HG03571 (cell line): ENCODE data around the gene SIAH2.

Source experiments
- ATAC-seq: cut with Tn5 transposase; IDR thresholded peaks from one replicate; pipeline ENCODE4 v1.9.1; 2021; ENCODE audit not compliant: unreplicated experiment

SIAH2 gene

GRCh38 chr3:150736316-150736719 is 26.7 kb downstream of the SIAH2 start:
- no peak for ATAC-seq

DNA sequence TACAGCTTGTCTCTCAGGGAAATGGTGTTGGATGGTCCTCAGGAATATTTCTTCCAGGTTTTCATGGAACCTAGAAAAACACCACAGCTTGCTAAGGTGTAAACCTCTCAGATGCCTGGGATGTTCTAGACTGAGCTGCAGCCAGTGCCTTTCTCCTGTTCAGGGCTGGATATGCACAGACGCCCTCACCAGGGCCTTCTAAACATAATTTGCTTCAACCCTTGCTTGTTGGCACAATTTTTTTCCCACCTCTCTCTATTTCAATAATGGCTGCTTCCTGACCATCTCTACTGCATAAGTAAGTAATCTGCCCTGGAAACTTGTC is 28.2 kb downstream of the SIAH2 start:
- no peak for ATAC-seq

DNA sequence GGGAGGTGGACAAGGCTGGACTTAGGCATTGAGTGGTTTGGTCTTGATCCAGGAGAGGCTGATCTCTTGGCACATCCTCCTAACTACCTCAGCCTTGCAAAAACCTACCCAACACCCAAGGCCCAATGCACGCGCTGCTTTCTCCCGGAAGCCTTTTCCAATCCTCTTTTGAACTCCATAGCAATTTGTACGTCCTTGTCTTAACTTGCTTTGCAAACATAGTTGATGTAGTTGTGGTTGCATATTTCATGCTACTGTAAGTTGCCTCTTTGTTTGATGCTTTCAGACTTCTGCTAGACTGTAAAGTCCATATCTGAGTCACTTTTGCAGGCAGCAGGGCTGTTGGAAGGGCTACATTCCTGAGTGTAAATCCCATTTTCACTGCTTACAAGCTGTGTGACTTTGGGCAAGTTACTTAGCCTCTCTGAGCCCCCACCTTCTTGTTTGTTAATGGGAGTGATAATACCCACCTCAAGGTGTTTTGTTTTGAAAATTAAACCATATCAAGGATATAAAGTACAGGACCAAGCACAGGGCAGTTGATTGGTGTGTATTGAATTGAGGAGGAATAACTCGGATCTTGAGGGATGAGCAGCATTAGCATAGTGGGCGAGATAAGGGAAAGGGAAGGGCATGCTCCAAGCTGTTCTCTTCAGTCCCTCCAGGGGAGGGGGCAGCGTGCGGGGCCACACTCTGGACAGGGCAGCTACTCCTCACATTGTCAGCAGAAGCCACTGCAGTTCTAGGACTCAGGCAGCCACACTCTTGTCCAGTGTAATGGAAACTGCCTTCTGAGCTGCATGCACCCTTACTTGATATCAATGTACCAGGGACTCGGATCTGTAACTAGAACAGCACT is 28.8 kb downstream of the SIAH2 start:
- no peak for ATAC-seq

- no peak for ATAC-seq
Observed at GRCh38 chr3:150733373-150733935, 29.5 kb downstream of the SIAH2 start.

DNA sequence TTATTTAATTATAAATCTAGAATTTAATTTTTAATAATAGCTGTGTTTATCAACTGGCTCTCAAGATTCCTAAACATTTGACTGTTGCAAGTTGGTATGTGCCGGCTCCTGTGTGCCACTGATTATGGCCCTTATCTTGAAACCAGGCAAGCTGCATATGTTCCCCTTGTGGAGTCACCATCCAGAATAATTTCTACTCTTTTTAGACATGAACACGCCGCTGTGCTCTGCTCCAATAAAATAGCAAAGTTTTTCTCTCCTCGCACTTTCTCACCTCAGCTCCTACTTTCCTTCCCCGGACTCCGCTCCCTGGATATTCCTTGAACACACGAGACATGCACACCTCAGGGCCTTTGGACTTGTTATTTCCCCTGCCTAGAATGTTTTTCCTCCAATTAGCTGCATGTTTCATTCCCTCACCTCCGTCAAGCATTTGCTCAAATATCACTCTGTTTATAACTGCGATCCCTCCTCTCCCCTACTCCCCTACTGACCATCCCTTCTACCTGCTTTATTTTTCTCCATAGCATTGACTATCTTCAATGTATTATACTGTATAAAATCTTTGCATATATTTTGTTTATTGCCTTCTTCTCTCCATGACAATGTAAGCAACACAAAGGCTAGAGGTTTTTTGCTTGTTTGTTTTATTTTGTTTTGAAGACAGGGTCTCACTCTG is 33.1 kb downstream of the SIAH2 start:
- ATAC-seq = no peak

DNA sequence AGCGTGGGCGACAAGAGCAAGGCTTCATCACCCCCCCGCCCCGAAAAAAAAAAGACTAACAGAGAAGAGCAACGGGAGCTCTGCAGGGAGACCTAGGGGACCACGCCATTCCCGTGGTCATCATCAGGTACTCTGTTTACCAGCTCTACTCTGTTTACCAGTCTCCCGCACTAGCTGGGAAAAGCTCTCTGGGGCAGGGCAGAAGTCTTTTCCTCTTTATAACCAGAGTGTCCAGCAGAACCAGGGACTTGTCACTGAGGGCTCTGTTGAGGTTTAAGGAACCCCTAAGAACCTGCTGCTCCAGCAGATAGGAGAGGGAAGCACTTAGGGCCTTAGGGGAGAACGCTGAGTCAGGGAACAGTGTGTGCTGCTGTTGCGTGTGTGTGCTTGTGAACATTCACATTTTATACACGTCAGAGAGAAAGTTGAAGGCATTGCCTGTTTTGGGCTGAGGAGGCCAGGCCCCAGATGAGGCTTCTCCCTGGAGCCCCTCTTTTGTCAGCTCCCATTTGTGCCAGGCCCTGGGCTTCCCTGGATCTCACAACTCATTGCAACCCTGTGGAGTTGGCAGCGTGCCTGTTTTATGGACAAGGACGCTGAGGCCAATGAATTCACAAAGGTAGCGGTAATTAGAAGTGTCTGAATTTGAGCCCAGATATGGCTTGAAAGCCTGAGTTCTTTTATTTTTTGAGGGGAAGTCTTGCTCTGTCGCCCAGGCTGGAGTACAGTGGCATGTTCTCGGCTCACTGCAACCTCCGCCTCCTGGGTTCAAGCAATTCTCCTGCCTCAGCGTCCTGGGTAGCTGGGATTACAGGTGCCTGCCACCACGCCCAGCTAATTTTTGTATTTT is 35.1 kb downstream of the SIAH2 start:
- no peak for ATAC-seq

GRCh38 chr3:150725548-150725947 is 37.4 kb downstream of the SIAH2 start:
- no peak for ATAC-seq

DNA sequence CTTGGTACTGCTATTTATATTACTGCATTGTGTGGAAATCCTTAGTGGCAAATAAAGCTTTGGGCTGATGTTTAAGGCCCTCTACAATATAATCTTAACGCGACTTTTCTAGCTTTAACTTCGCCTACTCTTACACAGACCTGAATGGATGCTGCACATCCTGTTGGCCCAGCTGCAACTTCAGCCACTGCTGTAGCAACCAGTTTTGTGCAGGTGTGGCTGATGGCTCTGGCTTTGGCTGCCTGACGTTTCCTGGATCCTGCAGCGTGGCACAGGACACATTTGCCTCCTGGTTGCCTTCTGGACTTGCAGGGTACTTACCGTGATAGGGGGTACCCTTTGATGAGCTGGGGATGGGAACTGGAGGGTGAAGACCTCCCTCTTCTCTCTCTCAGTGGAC is 39.0 kb downstream of the SIAH2 start:
- no peak for ATAC-seq

DNA sequence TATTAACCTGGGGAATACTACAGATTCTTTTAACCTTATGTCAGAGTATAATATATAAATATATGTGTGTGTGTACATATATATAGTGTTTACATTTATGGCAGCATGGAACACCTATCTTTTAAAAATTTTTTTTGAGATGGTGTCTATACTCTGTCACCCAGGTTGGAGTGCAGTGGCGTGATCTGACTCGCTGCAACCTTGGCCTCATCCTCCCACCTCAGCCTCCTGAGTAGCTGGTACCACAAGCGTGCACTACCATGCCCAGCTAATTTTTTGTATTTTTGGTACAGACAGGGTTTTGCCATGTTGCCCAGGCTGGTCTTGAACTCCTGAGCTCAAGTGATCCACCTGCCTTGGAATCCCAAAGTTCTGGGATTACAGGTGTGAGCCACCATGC is 40.7 kb downstream of the SIAH2 start:
- no peak for ATAC-seq

- ATAC-seq = no peak
Observed at GRCh38 chr3:150721285-150722130, 41.5 kb downstream of the SIAH2 start.

DNA sequence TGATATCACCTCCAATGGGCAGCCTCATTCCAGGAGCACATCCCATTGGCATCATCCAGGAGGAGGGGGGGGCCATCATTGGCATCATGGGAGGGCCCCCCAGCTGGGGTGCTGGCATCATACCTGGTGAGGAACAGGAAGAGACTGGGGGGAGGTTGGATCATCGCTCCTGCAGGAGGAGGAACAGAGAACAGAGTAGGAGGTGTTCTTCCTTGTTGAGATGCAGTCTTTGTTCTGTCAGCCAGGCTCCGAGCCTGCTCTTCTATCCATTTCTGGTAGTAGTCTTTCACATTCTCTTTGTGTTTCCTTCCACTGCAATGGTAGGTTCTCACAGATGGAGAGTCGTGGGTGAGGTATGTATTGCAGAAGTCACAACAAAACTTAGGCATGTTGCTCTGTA is 42.5 kb downstream of the SIAH2 start:
- no peak for ATAC-seq

DNA sequence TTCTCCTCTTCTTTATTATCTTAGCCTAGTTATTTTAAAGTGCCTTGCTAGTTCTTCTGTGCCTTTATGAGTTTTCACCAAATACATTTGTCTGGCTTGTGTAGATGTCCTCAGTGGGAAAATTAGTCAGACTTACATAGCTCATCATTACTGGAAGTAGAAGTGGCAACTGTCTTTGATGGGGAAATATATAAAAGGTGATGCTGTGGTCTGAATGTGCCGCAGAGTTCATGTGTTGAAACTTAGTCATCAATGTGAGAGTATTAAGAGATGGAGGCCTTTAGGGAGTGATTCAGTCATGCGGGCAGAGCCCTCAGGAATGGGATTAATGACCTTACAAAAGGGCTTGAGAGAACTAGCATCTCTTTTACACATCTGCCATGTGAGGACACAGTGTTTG is 52.9 kb downstream of the SIAH2 start:
- ATAC-seq = no peak

- ATAC-seq = peak; percentile 99
Observed at GRCh38 chr3:150703756-150704344, 59.1 kb downstream of the SIAH2 start, which contains the start of gene ERICH6. ERICH6 (minus strand) TSS chr3:150703920; CDS start chr3:150703898, 22 bp downstream.

GRCh38 chr3:150703299-150703755 is 59.6 kb downstream of the SIAH2 start:
- ATAC-seq = peak; percentile 24

DNA sequence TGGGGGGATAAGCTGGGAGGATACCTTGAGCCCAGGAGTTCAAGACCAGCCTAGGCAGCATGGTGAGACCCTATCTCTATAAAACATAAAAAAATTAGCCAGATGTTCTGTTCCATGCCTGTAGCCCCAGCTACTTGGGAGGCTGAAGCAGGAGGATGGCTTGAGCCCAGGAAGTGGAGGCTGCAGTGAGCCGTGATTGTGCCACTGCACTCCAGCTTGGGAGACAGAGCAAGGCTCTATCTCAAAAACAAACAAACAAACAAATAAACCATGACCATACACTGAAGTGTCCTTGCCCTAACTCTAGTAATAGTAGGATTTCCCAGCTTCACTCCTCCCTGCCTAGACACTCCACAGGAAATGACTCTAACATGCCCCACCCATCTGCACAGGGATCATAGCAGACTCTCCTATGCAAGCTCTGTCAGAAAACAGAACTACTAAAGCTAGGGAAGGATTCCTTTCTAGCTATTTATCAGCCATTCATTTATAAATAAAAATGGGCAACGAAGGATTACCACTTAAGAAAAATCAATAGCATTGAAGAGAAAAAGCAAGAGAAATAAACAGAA is 63.8 kb downstream of the SIAH2 start:
- no peak for ATAC-seq

DNA sequence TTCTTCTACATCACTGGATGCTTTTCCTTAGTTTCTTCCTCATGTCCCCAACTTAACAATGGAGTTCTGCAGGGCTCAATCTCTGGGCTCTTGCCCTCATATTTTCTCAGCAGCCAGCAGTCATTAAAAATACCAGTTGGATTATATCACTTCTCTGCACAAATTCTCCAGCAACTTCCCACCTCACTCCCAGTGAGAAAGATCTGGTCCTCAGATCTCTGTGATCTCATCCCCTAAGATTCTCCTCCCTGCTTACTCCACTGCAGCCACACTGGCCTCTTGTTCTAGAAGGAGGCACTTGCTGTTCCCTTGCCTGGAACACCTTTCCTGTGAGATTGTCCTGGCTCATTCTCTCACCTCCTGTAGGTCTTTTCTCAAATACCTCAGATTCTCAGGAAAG is 65.3 kb downstream of the SIAH2 start:
- ATAC-seq = no peak

- ATAC-seq = no peak
Observed at GRCh38 chr3:150691414-150692040, 71.4 kb downstream of the SIAH2 start.
